Epithelial cell of proximal tubule (primary cell): ENCODE results near the gene OCSTAMP. TPM values are rescaled to one million over a fixed set of nuclear protein-coding genes. Genes with fewer than 3 reads are reported as not detected.

Experiments
- DNase-seq: peaks from one replicate; pipeline ENCODE4 v3.0.0-alpha.2; 2011; ENCODE audit warnings: low read depth
- H3K4me3 ChIP-seq: 2 replicates; pipeline ENCODE4 v1.5.1; 2011; ENCODE audit warnings: low read depth, mild to moderate bottlenecking, low read length
- total RNA-seq: library from RNA; depleted of rRNA; stranded (reverse); fragments of >200 nt; gene quantifications from 2 replicates; pipeline ENCODE4 v1.2.3, GENCODE V29; 2015
- TF ChIP-seq, protein P1 (sequence below): conservative IDR thresholded peaks from 2 replicates; pipeline ENCODE4 v1.5.1; 2012; ENCODE audit warnings: low read depth, mild to moderate bottlenecking, low read length

OCSTAMP gene
- total RNA-seq, 1 donor from 2014 or later, result not detected

DNA sequence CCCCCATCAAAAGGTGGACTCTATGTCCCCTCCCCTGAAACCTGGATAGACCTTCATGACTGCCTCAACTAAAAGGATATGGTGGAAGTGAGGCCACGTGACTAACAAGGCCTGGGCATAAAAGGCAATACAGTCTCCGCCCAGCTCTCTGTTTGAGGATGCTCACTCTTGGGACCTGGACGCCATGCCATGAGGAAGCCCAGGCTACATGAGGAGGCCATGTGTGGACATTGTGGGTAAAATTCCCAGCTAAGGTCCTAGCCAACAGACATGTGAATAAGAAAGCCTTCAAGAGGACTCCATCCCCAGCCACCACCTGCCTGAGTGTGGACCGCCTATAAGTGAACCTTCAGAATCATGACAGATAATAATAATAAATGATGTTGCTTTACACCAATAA, 29.9 kb downstream of the OCSTAMP start:
- TF ChIP-seq, protein P1, sequence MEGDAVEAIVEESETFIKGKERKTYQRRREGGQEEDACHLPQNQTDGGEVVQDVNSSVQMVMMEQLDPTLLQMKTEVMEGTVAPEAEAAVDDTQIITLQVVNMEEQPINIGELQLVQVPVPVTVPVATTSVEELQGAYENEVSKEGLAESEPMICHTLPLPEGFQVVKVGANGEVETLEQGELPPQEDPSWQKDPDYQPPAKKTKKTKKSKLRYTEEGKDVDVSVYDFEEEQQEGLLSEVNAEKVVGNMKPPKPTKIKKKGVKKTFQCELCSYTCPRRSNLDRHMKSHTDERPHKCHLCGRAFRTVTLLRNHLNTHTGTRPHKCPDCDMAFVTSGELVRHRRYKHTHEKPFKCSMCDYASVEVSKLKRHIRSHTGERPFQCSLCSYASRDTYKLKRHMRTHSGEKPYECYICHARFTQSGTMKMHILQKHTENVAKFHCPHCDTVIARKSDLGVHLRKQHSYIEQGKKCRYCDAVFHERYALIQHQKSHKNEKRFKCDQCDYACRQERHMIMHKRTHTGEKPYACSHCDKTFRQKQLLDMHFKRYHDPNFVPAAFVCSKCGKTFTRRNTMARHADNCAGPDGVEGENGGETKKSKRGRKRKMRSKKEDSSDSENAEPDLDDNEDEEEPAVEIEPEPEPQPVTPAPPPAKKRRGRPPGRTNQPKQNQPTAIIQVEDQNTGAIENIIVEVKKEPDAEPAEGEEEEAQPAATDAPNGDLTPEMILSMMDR, result no peak
- no peak overlapping the region for H3K4me3 ChIP-seq
- DNase-seq, result no peak

DNA sequence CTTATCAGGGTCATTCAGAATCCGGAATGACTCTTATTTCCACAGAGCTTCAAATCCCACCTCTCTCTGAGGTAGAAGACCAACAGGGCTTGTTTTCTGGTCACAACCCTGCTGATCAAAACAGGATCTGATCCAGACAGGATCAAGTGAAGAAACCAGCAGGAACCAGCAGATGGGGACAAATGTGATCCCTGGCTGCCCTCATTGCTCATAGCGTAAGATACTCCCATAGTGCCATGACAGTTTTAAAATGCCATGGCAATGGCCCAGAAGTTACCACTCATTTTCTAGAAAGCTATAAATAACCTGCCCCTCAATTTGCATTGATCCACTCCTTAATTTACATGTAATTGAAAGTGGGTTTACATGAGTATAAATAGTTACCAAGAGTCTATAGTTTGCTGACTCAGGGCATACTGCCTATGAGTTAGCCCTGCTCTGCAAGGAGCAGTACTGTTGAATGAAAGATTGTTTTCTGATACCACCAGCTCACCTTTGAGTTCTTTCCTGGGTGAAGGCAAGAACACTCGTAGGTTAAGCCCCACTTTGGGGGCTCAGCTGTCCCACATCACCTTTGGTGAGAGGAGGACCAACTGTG, 30.9 kb downstream of the OCSTAMP start:
- DNase-seq, result no peak
- TF ChIP-seq, protein P1, result no peak
- H3K4me3 ChIP-seq, result no peak overlapping the region

DNA sequence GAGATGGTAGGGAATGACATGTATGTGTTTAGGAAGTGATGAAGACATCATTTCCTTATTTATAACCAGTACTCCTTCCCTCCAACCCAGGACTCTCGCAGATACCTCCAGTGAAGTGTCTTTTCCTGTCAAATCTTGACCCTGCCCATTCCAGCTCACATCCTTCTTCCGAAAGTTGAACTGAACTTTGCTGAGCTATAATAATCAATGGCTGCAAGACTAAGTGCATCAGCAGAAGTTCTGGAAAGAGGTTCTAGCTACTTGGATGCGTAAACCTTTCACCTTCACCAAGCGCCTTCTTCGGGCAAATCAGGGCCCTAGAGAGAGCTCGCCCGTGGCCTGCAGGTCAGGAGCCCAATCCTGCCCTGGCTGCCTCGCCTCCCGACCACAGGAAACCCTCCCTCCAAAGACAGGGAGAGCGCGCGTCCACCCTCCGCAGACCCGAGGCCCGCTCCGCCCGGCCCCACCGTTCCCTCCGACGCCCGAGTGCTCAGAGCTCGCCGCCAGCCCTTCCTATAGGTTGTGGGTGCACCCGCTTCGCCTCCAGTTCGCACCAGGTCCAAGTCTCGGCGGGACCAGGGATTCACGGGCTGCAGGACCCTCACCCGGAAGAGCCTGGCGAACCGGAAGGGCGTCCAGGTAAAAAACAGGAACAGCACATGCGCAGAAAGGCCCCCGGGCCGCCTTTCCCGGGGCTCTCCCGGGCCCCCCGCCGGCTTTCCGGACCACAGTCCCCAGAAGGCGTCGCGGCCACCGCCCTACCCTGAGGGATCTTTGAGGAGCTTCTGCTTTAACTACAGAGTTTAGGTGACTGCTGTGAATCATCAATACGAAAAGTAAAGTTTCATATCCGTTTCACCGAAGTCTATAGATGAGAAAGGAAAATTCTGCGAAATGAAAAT, 37.3 kb downstream of the OCSTAMP start, which contains the start of gene ZNF334:
Gene ZNF334 (minus strand): TSS at position 617 of the 902 bp plus-strand sequence. CDS start 1,457 bp downstream, outside the sequence.
- peak within 1 kb of the TSS; percentile 74 for H3K4me3 ChIP-seq
- TF ChIP-seq, protein P1, result no peak
- no peak for DNase-seq

DNA sequence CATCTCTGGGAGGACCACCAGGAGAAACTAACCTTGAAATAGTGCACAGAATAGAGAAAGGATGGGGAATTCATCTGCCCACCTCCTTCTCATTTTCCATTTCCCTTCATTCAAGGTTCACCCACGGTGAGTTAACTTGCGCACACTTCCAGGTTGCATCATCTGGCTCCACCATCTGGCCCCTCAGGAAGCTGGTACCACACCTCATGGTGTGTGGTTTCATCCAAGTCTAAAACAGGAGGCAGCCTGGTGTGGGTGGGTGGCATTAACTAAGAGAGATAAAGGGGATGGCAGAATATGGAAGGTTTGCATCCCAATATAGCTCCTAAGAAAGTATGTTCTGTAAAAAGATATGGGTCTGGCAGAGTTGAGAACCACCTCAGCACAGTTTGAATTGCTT, 40.9 kb downstream of the OCSTAMP start:
- no peak for DNase-seq
- H3K4me3 ChIP-seq, result no peak overlapping the region
- TF ChIP-seq, protein P1, result no peak

DNA sequence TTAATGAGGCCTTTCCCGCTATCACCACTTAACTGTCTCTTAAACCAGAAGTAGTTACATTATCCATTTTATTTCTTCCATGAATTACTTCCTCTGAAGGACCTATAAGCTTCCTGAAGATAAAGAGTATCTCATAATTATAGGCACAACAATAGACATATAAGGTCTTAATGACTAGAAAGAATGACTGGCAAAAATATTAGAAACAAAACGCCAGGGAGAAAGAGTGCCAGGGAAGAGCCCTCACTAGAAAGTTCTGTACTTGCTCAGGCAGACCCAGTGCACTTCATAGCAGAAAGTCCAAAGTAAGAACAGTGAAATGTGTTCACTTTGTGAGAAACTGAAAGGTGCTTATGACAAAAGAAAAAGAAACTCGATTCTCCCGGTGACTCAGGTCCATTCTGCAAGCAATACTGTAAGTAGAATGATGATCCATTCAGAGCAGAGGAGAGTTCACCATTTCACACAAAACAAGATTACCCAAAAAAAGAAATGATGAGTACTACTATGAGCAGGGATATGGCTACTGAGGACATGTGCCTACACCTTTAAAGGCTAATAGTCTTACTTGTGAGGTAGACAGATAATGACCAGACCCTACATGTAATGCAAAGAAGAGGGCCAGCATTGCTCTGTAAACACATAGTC, 42.6 kb downstream of the OCSTAMP start:
- DNase-seq, result no peak
- no peak overlapping the region for H3K4me3 ChIP-seq
- TF ChIP-seq, protein P1, result no peak

DNA sequence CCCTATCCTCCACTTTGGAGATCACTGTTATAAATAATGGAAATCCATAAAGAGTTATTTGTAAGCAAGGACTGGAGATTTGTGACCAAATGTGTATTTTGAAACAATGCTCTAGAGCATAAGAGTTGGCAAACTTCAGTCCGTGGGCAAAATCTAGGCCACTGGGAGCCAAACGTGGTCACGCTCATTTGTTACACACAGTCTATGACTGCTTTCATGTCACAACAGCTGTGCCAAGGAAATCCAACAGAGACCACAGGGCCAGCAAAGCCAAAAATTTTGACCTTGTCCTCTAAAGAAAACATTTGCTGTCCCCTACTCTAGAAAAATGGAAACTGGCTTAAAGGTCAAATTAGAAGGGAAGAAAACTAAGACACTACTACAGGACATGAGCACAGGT, 44.9 kb downstream of the OCSTAMP start:
- TF ChIP-seq, protein P1, result no peak
- H3K4me3 ChIP-seq, result no peak overlapping the region
- no peak for DNase-seq
